Ovary (tissue), 3 donors: ENCODE measurements around the gene MYT1.

Source experiments
- POLR2A ChIP-seq: fragments of 450-650 bp; IDR thresholded peaks from one replicate; pipeline ENCODE4 v1.6.1; 2017; ENCODE audit warnings: antibody characterized with exemption, mild to moderate bottlenecking, moderate library complexity
- TF ChIP-seq, protein P1 (sequence below), 3 donors: fragments of 450-650 bp in 2 of 3; fragments of 200-600 bp in 1 of 3; IDR thresholded peaks; one replicate each; pipeline versions ENCODE4 v1.5.1 to v1.8.0; 2016 to 2022; ENCODE audit warnings: antibody characterized with exemption in 3 of 3, mild to moderate bottlenecking in 1 of 3
- donor health status: DM: no; HTN: no; CAD: no.

DNA sequence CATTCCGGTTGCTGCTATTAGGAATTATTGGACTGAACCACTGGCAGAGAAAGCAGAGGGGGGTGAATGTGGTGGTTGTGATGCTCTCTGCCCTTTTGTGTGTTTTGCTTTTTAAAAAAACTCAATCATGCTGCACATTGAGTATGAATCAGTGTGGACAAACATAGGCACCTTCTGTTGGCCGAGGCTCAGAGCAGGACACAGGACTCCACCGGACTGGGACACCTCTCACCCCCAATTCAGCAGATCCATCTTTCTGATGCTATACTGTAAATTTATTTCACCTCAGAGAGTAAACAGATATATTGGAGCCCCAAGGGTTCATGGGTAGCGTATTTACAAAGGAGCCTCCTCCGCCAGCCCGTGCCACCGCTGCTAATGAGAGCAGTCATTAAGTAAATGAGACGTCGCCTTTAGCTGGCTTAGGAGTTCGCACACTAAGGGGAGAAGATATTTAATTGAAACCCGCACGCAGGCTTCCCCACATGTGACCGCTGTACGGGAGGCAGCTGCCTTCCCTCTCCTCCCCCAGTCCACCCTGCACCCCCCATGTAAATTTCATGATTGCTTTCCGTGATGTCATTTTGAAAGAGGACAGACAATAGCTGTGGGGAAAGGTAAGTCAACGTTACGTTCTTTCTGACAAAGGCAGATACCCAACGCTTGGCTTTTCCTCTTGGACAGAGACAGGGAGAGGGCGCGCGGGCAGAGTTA is at the start of gene MYT1:
- TF ChIP-seq, protein P1, sequence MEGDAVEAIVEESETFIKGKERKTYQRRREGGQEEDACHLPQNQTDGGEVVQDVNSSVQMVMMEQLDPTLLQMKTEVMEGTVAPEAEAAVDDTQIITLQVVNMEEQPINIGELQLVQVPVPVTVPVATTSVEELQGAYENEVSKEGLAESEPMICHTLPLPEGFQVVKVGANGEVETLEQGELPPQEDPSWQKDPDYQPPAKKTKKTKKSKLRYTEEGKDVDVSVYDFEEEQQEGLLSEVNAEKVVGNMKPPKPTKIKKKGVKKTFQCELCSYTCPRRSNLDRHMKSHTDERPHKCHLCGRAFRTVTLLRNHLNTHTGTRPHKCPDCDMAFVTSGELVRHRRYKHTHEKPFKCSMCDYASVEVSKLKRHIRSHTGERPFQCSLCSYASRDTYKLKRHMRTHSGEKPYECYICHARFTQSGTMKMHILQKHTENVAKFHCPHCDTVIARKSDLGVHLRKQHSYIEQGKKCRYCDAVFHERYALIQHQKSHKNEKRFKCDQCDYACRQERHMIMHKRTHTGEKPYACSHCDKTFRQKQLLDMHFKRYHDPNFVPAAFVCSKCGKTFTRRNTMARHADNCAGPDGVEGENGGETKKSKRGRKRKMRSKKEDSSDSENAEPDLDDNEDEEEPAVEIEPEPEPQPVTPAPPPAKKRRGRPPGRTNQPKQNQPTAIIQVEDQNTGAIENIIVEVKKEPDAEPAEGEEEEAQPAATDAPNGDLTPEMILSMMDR (IDR thresholded peaks at IDR 0.05): no peak
- TF ChIP-seq POLR2A: no peak
